ENCODE measurements around the gene PRELID2. TPM values are rescaled to one million over a fixed set of nuclear protein-coding genes. Genes with fewer than 3 reads are reported as not detected.

Gene PRELID2
- total RNA-seq, 1 experiment from 2014 or later: 17.5 TPM

DNA sequence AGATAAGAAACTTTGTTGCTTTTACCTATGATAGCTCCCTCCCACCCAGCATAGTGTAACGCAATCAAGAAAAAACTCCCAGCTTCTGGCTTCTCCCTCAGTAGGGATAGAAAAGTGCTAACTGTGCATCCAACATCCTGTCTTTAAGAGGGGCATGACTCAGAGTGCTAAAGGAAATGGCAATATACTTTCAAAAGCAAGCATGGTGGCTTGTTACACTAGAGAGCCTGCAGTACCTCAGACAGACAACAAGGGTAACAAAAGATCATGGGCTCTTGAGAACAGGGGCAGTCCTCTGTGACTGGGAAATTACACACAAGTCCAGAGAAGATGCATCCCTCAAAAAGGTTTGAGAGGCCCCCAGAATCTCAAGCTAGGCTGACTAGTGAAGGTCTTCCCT, 37.8 kb downstream of the PRELID2 start:
- DNase-seq (ENCODE audit: low read depth): peak; percentile 65

DNA sequence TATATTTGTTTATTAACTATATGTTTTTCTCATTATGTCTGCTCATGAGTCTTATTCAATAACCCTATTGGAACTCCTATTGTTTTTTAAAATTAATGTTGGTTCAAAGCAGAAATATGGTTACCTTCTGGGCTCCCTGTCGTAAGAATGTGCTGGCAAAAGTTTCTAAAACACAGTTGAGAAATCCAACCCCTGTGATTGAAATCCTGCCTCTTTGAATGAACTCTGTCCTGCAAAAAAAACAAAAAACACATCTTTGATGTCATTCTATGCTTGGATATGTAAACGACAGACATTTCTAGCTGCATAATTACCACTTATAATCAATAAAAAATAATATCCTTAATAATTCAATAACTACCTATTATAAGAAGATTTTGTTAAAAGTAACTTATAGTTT, 38.8 kb downstream of the PRELID2 start:
- no peak for DNase-seq (ENCODE audit: low read depth)

- no peak for DNase-seq (ENCODE audit: low read depth)
These were observed 41.6 kb downstream of the PRELID2 start for GRCh38 chr5:145793574-145793973.

GRCh38 chr5:145792840-145793239, 42.3 kb downstream of the PRELID2 start:
- no peak for DNase-seq (ENCODE audit: low read depth)

DNA sequence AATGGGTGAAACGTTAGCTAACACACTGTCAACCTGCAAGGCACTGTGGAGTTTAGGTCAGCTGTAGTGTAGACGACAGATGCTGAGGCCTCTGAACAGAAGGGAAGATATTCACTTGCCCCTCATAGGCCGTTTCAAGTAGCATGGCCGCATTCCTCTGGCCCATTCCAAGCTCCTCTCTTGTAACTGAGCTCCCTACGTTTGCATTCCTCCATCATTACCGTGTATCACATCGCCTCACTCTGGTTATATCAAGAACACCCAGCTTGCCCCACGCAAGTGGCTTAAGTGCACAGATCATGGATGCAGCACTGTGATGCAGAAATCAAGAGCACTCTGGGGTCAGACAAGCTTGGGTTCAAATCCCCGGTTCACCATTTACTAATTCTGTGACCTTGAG, 43.3 kb downstream of the PRELID2 start:
- DNase-seq (ENCODE audit: low read depth): no peak

GRCh38 chr5:145787996-145788395, 47.1 kb downstream of the PRELID2 start:
- DNase-seq (ENCODE audit: low read depth): no peak

GRCh38 chr5:145787507-145787906, 47.6 kb downstream of the PRELID2 start:
- DNase-seq (ENCODE audit: low read depth): no peak

- no peak for DNase-seq (ENCODE audit: low read depth)
These were observed 48.1 kb downstream of the PRELID2 start for GRCh38 chr5:145787001-145787400.

DNA sequence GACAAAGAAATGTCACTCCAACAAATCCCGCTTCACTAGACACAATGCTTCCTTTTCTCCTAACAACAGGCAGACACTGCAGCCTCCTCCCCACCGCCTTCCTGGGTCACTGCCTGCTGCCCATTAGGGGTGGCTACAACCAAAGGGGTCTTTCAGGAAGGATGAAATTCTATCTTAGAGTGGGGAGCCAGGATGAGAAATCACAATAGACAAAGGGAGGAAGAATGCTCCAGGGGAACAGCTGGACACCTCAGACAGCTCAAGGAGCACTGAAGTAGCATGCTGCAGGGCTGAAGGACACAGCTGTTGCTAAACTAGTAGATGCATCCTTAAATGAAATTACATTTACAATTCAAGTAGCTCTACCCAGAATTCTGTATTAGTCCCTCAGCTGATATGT, 54.2 kb downstream of the PRELID2 start:
- no peak for DNase-seq (ENCODE audit: low read depth)

DNA sequence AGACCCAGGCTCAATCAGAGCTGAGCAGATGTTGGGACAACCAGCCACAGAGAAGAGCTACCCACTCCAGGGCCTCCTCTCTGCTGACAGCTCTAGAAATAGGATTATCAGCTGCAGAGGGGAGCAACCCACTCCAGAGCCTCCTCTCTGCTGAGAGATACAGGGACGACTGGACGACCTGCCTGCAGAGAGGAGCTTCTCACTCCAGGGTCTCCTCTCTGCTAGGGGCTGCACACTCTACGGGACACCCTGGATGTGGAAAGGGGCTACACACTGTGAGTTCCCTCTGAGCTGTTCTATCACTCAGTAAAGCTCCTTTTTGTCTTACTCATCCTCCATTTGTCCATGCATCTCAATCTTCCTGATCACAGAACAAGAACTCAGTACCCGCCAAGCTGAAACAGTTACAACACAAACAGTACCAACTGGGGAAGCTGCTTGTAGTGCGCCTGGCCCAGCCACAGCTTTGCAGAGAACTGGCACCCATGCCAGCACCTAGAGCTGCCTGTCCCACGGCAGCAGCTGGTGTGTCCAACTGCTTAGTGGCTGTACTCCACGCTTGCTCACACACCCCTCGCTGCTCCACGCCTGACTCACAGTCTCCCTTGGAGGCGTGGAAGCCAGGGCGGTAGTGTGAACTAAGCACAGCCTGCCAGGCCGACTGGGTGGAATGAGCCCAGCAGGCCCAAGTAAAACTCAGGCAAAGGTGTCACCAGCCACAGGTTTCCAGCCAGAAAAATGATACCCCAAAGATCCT, 56.8 kb downstream of the PRELID2 start:
- DNase-seq (ENCODE audit: low read depth): no peak

DNA sequence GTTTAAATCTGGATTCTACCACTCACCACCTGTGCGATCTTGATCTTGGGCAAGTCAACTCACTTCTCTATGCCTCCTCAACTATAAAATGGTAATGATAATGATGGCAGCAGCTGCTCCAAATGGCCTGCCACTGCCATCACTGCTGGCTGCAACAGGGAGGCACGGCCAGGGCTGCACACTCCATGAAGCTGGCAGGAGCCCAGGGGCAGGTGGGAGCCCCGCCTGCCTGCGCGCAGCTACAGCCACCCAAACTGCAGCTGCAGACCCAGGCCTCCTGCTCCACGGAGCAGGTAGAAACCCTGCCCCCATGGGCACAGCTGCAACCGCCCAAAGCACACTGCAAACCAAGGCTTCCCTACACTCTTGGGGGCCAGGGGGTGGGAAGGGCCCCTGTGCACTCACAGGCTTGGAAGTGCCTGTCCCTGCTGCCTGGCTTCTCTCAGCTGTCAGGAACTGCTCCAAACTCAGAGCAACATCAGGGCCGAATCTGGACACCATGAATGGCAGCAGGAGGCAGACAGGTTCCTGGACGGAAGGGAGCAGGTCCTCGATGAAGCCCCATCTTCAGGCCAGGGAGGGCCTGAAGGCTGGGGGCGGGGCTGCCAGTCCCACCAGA, 57.6 kb downstream of the PRELID2 start:
- no peak for DNase-seq (ENCODE audit: low read depth)

- no peak for DNase-seq (ENCODE audit: low read depth)
These were observed 58.3 kb downstream of the PRELID2 start for GRCh38 chr5:145776886-145777285.

DNA sequence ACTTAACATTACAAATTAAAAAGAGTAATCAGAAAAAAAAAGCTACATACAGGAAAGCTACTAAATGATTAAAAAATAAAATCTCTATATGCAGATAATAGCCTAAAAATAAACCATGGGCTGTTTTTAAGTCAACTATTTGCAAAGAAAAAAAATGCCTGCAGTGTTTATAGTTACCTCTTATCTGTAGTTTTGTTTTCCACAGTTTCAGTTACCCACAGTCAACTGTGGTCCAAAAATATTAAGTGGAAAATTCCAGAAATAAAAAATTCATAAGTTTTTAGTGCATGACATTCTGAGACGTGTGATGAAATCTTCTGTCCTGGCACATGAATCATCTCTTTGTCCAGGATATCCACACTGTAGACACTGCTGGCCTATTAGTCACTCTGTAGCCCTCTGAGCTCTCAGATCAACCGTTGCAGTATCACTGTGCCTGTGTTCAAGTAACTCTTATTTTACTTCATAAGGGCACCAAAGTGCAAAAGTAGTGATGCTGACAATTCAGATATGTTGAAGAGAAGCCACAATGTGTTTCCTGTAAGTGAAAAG, 59.2 kb downstream of the PRELID2 start:
- DNase-seq (ENCODE audit: low read depth): peak; percentile 75

DNA sequence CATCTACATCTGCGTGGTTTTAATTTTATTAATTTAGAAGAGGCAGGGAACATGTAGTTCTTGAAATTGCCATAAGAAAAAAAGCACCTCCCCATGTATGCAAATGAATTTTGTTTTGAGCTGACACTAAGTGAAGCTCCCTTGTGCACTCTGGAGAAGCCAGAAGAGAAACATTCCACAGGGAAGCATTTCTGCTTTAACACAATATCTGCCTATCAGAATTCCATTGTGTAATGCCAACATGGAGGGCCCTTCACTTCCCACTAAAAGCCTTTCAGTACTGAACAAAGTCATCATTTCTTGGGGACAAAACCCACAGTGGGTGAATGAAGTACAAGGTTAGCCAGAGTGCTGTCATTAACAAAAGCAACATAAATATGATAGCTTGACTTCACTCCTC, 59.7 kb downstream of the PRELID2 start:
- DNase-seq (ENCODE audit: low read depth): no peak

- no peak for DNase-seq (ENCODE audit: low read depth)
These were observed 60.7 kb downstream of the PRELID2 start for GRCh38 chr5:145774442-145774841.

- no peak for DNase-seq (ENCODE audit: low read depth)
These were observed 62.7 kb downstream of the PRELID2 start for GRCh38 chr5:145772466-145772865.

DNA sequence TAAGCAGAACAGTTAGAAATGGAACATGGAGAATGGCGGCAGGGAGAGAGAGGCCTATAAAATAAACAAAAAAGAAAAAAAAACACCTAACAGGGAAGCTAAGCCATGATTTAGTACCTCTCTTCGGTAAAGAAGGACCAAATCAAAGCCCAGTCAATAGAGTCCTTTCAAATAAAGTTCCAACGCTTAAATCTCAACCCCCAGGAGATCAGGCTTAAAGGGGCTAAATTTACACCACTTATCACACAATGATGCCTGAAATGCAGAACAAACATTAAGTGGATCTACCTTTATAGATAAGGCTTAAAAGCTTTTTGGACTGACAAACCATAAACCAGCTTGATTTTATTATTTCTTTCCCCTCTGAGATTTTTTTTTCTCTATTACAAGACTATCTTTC, 66.3 kb downstream of the PRELID2 start:
- DNase-seq (ENCODE audit: low read depth): no peak

GRCh38 chr5:145764325-145764724, 70.8 kb downstream of the PRELID2 start:
- no peak for DNase-seq (ENCODE audit: low read depth)

GRCh38 chr5:145762833-145763232, 72.3 kb downstream of the PRELID2 start:
- DNase-seq (ENCODE audit: low read depth): no peak

DNA sequence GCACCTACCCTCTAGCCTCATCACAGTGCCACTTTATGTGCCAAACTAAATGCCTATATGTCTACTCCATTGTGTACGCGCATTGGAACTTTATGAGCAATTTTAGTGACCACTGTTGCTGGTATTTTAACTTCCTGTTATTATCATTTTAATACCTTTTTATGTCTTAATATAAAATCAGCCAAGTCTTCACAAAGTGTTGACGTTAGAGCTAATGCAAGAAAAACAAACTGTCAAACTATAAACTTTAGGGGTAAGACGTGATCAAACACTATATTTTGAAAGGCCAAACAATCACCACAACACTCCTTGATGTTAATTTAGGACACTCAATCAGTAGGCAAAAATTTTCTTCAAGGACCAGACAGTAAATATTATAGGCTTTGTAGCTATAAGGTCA, 73.9 kb downstream of the PRELID2 start:
- DNase-seq (ENCODE audit: low read depth): no peak

DNA sequence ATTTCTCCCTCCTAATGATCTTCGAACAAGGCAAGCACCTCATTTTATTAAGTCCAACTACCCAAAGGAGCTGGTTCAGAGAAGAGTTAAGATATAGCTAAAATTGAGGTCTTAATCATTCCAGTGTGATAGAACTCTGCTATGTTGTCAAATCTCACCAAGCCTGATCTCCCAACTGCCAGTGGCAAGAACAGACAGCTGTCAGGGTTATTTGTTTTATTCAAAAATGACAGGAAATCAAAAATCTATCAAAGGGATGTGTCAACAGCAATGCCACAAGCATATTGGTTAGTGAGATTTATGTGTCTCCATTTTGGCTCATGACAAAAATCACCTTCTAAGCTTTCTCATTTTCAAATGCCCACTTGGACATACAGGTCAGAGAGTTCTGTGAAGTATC, 74.5 kb downstream of the PRELID2 start:
- no peak for DNase-seq (ENCODE audit: low read depth)

GRCh38 chr5:145752947-145753346, 82.2 kb downstream of the PRELID2 start:
- DNase-seq (ENCODE audit: low read depth): peak; percentile 54

- peak; percentile 38 for DNase-seq (ENCODE audit: low read depth)
These were observed 82.6 kb downstream of the PRELID2 start for GRCh38 chr5:145752534-145752933.
